Adipocyte (in vitro differentiated cells): ENCODE measurements around the gene FAM13C.
"Not testable (repeated sequence)": the region's sequence is repeated elsewhere in the genome, so short reads cannot be mapped to it uniquely, and the experiment has no call there.

Experiments
- DNase-seq: peaks from one replicate; pipeline ENCODE4 v3.0.0-alpha.2; 2015; ENCODE audit warnings: low read depth
- H3K27me3 ChIP-seq: replicated peaks from 2 replicates; pipeline ENCODE4 v1.7.0; 2013; ENCODE audit warnings: mild to moderate bottlenecking, low read length, moderate library complexity; ENCODE audit not compliant: control insufficient read depth, insufficient read depth
- H3K36me3 ChIP-seq: 2 replicates; pipeline ENCODE4 v1.7.0; 2013; ENCODE audit warnings: low read length, mild to moderate bottlenecking, moderate library complexity; ENCODE audit not compliant: control insufficient read depth, insufficient read depth, severe bottlenecking
- H3K4me1 ChIP-seq: 2 replicates; pipeline ENCODE4 v1.7.0; 2013; ENCODE audit warnings: mild to moderate bottlenecking, low read length, moderate library complexity; ENCODE audit not compliant: control insufficient read depth, insufficient read depth
- H3K4me3 ChIP-seq: 2 replicates; pipeline ENCODE4 v1.7.0; 2013; ENCODE audit warnings: mild to moderate bottlenecking, low read length, moderate library complexity
- H3K9ac ChIP-seq: 2 replicates; pipeline ENCODE4 v1.7.0; 2013; ENCODE audit warnings: mild to moderate bottlenecking, low read length, moderate library complexity
- H3K9me3 ChIP-seq: 2 replicates; pipeline ENCODE4 v1.7.0; 2013; ENCODE audit warnings: mild to moderate bottlenecking, low read length, moderate library complexity; ENCODE audit not compliant: control insufficient read depth

FAM13C gene

DNA sequence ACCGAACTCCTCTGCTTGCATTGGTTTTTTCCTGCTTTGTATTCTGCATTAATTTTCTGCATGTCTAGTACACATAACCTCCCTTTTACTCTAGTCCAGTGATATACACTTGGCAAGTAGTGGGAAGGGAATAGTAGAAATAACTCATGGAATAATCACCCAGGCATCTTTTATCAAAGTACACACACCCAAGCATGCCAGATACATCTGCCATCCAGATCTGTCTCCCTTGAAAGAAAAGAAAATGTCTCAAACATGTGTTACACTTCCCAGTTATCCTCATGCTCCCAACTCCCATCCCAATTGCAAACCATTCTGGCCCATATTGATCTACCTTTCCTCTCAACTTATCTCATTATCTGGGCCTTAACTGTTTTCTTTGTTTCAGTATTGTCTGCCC lies 106.9 kb downstream of the FAM13C start:
- Histone ChIP-seq H3K27me3 (no peaks in the 10 kb centered on the region), H3K4me3 (no peak overlapping the region), H3K9ac (no peak overlapping the region), H3K36me3 (no peaks in the 10 kb centered on the region), H3K9me3 (no peaks in the 10 kb centered on the region), H3K4me1 (no peaks in the 10 kb centered on the region)
- DNase-seq: no peak

GRCh38 chr10:59252491-59252890 lies 109.9 kb downstream of the FAM13C start:
- DNase-seq: no peak
- Histone ChIP-seq H3K36me3 (no peaks in the 10 kb centered on the region), H3K9ac (no peak overlapping the region)

DNA sequence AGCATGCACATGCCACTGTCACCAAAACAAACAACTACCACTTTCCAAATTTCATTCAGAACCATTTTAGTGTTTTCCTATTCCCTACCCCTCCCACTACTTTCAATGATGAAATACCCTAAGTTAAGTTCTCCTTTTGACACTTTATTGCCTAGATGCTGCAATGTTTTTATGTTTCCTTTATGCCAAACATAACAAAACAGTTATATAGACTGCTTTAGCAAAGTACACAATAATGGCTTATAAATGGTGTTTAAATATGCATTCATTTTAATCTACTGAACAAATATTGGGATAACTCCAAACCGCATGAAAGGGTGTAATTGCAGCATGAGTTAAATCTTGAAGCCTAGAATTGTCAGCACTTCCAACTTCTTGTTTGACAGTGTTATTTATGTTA lies 116.7 kb downstream of the FAM13C start:
- Histone ChIP-seq H3K4me1 (peaks cover 10% of the 10 kb centered on the region), H3K9ac (no peak overlapping the region), H3K9me3 (no peaks in the 10 kb centered on the region), H3K4me3 (no peak overlapping the region), H3K36me3 (no peaks in the 10 kb centered on the region), H3K27me3 (no peaks in the 10 kb centered on the region)
- DNase-seq: no peak

More at GRCh38 chr10:59252491-59252890, 109.9 kb downstream of the FAM13C start:
- no peaks in the 10 kb centered on the region for H3K27me3 ChIP-seq
- H3K4me3 ChIP-seq: no peak overlapping the region
- H3K9me3 ChIP-seq: no peaks in the 10 kb centered on the region
- H3K4me1 ChIP-seq: no peaks in the 10 kb centered on the region

DNA sequence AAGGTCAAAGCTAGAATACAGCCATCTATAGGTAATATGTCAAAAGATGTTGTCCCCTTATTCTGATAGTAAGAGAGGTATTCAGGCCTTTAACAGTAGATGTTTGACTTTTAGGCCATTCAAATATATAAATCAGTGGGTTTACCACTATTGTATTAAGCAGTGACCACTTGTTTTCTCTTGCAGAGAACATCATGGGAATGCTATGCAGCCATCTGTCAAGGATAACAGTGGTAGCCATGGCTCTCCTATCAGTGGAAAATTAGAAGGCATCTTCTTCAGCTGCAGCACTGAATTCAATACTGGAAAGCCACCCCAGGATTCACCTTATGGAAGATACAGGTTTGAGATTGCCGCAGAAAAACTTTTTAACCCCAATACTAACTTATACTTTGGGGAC lies 117.5 kb downstream of the FAM13C start:
- Histone ChIP-seq H3K9me3 (no peaks in the 10 kb centered on the region), H3K4me3 (no peak overlapping the region), H3K36me3 (no peaks in the 10 kb centered on the region), H3K4me1 (peaks cover 10% of the 10 kb centered on the region), H3K27me3 (no peaks in the 10 kb centered on the region), H3K9ac (no peak overlapping the region)
- no peak for DNase-seq

DNA sequence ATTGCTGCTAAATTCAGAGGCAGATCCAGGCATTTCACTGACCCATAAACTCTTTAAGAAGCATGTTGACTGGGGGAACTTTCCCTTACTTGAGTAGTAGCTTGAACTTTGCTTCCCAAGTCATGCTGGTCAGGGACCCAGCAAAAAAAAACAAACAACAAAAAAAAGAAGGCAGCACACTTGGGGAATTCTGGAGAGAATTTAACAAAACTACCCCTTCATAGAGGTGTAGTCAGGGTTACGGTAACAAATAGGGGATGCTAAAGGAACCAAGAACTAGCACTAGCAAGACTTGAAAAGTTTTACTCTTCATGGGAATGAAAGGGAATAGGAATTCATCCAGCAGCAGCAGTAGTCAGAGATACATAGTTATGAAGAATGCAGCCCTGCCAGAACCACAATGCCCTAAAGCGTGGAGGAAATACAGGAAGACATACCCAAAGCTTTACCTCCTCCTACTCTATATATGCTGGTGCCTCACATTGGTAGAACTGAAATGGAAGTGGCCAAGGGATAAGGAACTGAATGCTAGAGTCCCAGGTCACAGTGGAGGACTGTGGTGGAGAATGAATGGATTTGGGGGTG lies 118.6 kb downstream of the FAM13C start:
- Histone ChIP-seq H3K9ac (no peak overlapping the region), H3K4me1 (peaks cover 10% of the 10 kb centered on the region), H3K4me3 (no peak overlapping the region), H3K36me3 (no peaks in the 10 kb centered on the region), H3K27me3 (no peaks in the 10 kb centered on the region), H3K9me3 (no peaks in the 10 kb centered on the region)
- no peak for DNase-seq

DNA sequence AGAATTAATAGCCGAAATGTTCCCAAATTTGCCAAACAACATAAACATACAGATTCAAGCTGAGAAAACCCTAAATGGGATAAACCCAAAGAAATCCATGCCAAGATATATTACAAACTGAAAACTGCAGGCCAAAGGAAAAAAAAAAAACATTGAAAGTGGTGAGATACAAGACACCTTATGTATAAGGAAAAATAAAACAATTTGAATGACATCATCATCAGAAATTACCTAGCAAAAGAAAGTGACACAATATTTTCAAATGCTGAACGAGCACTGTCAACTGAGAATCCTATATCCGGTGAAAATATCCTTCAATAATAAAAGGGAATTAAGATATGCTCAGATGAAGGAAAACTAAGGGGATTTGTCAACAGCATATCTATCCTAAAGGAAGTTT lies 119.4 kb downstream of the FAM13C start:
- no peak overlapping the region for H3K4me3 ChIP-seq
- peaks cover 10% of the 10 kb centered on the region for H3K4me1 ChIP-seq
- no peaks in the 10 kb centered on the region for H3K9me3 ChIP-seq
- H3K27me3 ChIP-seq: no peaks in the 10 kb centered on the region
- H3K9ac ChIP-seq: no peak overlapping the region
- DNase-seq: no peak
- H3K36me3 ChIP-seq: no peaks in the 10 kb centered on the region

DNA sequence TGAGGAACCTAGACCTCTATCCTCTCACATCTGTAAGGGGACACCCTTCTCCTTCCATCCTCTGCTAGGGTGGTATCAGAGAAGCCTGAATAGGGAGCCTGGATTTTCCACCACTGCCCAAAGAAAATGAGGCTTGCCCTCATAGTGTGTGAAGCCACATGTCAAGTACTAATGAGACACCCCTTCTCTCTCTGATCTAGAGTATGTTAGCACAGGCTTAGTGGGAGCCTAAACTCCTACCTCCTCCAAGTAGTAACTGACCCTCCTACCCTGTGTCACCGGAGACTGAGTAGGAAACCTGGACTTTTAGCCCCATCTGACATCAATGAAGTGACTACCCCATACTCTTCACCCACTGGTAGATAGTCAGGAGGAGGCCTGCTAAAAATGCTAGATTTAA lies 120.3 kb downstream of the FAM13C start:
- Histone ChIP-seq H3K36me3 (no peaks in the 10 kb centered on the region), H3K27me3 (no peaks in the 10 kb centered on the region), H3K4me3 (no peak overlapping the region), H3K9ac (no peak overlapping the region), H3K4me1 (peaks cover 10% of the 10 kb centered on the region), H3K9me3 (no peaks in the 10 kb centered on the region)
- DNase-seq: no peak

DNA sequence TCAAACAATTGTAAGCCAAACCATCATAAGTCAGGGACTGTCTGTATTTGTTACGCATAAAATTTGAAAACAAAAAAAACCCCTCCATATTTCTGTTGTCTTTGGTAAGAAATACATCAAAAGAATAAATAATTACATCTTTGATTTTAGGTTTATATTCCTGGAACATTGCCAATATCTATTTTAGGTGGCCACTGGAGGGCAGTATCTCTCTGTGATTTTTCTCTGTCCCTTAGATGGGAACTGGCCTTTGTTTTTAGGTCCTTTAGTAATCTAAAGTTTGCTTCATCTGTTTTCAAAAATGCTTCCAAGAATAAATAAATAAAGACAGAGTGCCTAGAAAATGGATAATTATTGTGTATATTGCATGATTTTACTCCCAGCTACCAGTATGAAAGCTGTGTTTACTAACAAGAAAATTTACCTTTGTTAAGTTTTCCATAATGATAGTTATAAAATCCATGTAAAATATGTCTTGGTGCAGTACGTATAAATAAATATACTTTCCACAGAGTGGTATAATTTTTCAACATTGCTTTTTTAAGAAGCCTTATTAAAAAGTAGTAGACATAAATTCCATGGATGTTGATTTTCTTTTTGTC lies 121.7 kb downstream of the FAM13C start:
- Histone ChIP-seq H3K27me3 (no peaks in the 10 kb centered on the region), H3K4me3 (no peak overlapping the region), H3K4me1 (peaks cover 10% of the 10 kb centered on the region), H3K9me3 (no peaks in the 10 kb centered on the region), H3K9ac (no peak overlapping the region), H3K36me3 (no peaks in the 10 kb centered on the region)
- DNase-seq: peak; percentile 83

DNA sequence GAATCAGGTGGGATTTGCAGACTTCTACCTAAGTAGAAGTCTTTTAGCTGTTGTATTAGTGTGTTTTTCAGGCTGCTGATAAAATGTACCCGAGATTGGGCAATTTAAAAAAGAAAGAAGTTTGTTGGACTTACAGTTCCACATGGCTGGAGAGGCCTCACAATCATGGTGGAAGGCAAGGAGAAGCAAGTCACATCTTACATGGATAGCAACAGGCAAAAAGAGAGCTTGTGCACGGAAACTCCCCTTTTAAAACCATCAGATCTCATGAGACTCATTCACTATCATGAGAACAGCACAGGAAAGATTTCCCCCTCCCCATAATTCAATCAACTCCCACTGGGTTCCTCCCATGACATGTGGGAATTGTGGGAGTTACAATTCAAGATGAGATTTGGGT lies 123.2 kb downstream of the FAM13C start:
- H3K36me3 ChIP-seq, DNase-seq, H3K9ac ChIP-seq, H3K27me3 ChIP-seq, H3K4me3 ChIP-seq, H3K9me3 ChIP-seq: not testable (repeated sequence)
- peaks cover 10% of the 10 kb centered on the region for H3K4me1 ChIP-seq

GRCh38 chr10:59237775-59238174 lies 124.6 kb downstream of the FAM13C start:
- peaks cover 5% of the 10 kb centered on the region for H3K4me1 ChIP-seq
- no peak overlapping the region for H3K9ac ChIP-seq
- no peak for DNase-seq
- no peaks in the 10 kb centered on the region for H3K27me3 ChIP-seq
- H3K9me3 ChIP-seq: no peaks in the 10 kb centered on the region
- no peaks in the 10 kb centered on the region for H3K36me3 ChIP-seq
- H3K4me3 ChIP-seq: no peak overlapping the region

GRCh38 chr10:59236064-59236697 lies 126.2 kb downstream of the FAM13C start:
- no peaks in the 10 kb centered on the region for H3K36me3 ChIP-seq
- H3K4me3 ChIP-seq: no peak overlapping the region
- DNase-seq: no peak
- H3K9ac ChIP-seq: no peak overlapping the region
- H3K9me3 ChIP-seq: no peaks in the 10 kb centered on the region
- no peaks in the 10 kb centered on the region for H3K4me1 ChIP-seq
- no peaks in the 10 kb centered on the region for H3K27me3 ChIP-seq
